Mammary epithelial cell (primary cell): ENCODE measurements around the gene SNX14.

Experiments
- CTCF ChIP-seq, 2 donors: IDR thresholded peaks in 1 of 2; conservative IDR thresholded peaks in 1 of 2; 2 replicates each; pipeline ENCODE4 v1.5.1; 2011 to 2012; ENCODE audit warnings: inconsistent platforms in 2 of 2, low read length in 2 of 2, mild to moderate bottlenecking in 2 of 2, control low read depth in 1 of 2, low read depth in 1 of 2; ENCODE audit not compliant: insufficient read depth in 1 of 2; ENCODE audit errors: extremely low read depth in 1 of 2
- EZH2 ChIP-seq: IDR thresholded peaks from 2 replicates; pipeline ENCODE4 v1.6.1; 2012; ENCODE audit warnings: low read length, inconsistent platforms, borderline replicate concordance

DNA sequence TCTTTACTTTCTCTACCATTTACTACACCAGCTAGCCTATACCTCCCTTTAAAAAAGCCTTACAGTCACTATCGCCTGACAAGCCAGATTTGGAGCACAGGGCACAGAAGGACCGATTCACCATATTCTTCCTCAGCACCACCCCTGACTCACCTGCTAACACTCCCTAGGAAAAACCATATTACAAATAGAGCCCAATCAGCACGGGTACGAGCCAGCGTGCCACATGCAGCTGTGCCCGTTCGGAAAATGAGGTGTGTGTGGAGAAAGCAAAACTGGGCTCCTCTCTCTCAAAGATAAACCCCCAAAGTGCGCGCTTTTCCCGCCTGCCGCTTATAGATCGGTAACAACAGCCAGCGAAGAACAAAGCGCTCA, 47.9 kb upstream of the SNX14 start:
- TF ChIP-seq CTCF (conservative IDR thresholded peaks at IDR 0.05 in 1 of 2, IDR thresholded peaks at IDR 0.05 in 1 of 2; ENCODE audit: extremely low read depth in 1 of 2, insufficient read depth in 1 of 2, low read depth in 1 of 2, low read length in 2 of 2) (no peak), EZH2 (no peak)
